ENCODE results near the gene HSPA14.
"Not testable (repeated sequence)": the region's sequence is repeated elsewhere in the genome, so short reads cannot be mapped to it uniquely, and the experiment has no call there.

The HSPA14 gene

GRCh38 chr10:14891151-14891550 lies 53.0 kb downstream of the HSPA14 start:
- no peak for DNase-seq

DNA sequence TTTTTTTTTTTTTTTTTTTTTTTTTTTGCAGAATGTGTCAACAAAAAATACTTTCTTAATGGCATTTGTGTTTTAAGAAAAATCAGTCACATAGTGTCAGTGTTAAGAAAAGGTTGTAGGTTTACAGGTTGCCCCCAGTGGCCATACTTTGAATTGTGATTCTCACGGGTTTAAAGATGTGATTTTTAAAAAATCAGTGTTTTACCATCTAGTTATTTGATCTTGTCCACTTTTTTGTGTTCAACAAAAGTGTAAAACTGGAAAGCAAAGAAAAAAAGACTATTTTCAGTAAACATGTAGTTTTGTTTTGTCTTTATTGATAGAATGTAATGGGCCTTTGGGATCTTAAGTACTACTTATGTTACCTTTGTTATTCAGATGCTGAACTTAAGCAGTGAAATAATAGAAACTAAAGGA lies 66.2 kb downstream of the HSPA14 start:
- no peak for DNase-seq

DNA sequence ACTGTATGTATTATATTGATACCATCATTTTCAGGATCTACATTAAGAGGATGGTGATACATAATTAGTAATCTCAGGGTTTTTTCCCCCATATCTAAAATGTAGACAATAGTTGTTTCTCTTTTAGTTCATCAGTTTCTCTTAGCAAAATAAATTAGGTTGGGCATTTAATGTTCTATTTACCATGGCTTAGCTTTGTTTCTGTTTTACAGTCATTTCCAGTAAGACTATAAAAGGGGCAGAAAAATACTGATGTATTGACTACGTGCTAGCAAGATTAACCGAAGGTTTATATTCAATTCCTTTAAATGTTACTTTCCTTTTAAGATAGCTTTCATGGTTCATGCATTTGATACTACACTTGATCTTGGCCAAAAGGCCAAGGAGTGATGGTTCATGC lies 66.8 kb downstream of the HSPA14 start:
- DNase-seq: no peak

- no peak for DNase-seq
Observed at GRCh38 chr10:14905890-14906289, 67.8 kb downstream of the HSPA14 start.

GRCh38 chr10:14906765-14907164 lies 68.7 kb downstream of the HSPA14 start:
- no peak for DNase-seq

- not testable (repeated sequence) for DNase-seq
Observed at GRCh38 chr10:14907591-14907990, 69.5 kb downstream of the HSPA14 start.

GRCh38 chr10:14909101-14909500 lies 71.0 kb downstream of the HSPA14 start:
- DNase-seq: no peak

- no peak for DNase-seq
Observed at GRCh38 chr10:14910953-14911352, 72.8 kb downstream of the HSPA14 start.

DNA sequence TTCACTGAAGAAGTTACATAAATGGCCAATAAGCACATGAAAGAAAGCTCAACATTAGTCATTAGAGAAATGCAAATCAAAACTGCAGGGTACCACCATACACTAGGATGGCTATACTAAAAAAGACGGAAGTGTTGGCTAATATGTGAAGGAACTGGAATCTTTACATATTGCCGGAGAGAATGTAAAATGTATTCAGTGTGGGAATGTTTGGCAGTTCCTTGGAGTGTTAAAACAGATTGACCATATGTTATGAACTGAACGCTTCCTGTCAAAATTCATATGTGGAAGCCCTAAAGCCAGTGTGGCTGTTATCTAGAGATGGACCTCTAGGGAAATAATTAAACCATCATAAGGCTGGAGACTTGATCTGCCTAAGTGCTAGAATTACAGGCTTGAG lies 73.7 kb downstream of the HSPA14 start:
- DNase-seq: no peak

GRCh38 chr10:14916600-14916999 lies 78.5 kb downstream of the HSPA14 start:
- no peak for DNase-seq

DNA sequence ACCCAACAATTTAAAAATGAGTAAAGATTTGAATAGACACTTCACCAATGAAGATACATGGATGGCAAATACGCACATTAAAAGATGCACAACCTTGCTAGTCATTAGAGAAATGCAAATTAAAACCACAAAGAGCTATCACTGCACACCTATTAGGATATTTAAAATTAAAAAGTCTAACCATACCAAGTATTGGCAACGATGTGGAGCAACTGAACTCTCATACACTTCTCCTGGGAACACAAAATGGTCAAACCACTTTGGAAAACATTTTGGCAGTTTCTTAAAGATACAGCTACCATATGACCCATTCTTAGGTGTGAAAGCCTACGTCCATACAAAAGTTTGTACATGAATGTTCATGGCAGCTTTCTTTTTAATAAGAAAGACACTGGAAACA lies 79.7 kb downstream of the HSPA14 start:
- DNase-seq: no peak

DNA sequence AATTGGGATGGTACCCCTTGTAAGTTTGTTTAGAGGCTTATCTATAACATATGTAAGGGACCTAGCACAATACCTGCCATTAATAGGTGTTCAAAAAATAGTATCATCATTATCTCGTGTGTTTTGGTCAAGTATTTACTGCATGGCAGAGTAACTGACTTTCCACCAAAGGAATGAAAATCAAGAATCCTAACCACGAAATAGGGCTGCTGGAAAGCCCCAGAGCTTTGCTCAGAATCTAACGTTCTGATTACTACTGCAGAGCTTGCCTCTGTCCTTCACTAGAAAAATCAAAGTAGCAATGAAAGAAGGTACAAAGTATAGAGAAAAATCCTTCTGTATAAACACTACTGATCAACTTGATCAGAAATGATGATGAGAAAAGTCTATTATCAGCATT lies 80.9 kb downstream of the HSPA14 start:
- DNase-seq: no peak
